Measurements from ENCODE around the gene MAN2B2.

- TF ChIP-seq POLR2A (IDR thresholded peaks at IDR 0.05) (no peak), POLR2AphosphoS5 (IDR thresholded peaks at IDR 0.05) (no peak)
Observed at GRCh38 chr4:6565691-6566390, 9.1 kb upstream of the MAN2B2 start.

All from transverse colon (tissue), 3 donors.